Measurements from ENCODE around the gene PLEKHG1.

The PLEKHG1 gene

DNA sequence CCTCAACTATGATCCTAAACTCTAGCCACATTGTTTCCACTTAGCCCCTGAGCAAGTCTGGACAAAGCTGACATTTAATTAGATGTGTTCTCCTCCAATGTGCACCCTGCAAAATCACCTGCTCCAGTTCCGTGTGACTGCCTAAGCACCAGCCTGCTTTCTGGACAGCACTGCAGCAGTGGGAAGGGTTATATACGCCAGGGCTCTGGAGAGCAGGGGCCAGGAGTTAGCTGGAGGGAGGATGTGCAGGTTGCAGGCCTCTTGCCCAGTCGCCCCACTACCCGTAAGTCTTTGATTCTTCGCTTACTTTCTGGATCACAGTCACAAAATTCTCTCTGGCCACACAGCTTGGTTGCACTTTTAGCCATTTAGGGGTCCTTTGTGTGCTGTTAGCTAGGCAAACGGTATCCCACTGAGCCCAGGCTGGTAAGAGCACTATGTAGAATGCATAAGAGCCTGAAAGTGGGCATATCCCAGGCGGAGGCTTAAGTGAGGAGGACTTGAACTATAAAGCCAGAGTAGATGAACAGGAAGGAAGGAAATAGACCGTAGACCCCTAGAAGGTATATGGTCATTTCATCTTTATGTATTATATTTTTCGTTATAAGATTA, 10.7 kb upstream of the PLEKHG1 start:
- no peak for TF ChIP-seq CTCF (conservative IDR thresholded peaks at IDR 0.05; ENCODE audit: low read depth, low read length)
- no peak overlapping the region for H3K4me3 ChIP-seq (ENCODE audit: low read depth, low read length)
- no peak for DNase-seq (ENCODE audit: low read depth)

- TF ChIP-seq CTCF (conservative IDR thresholded peaks at IDR 0.05; ENCODE audit: low read depth, low read length), result no peak
- H3K4me3 ChIP-seq (ENCODE audit: low read depth, low read length), result no peak overlapping the region
- no peak for DNase-seq (ENCODE audit: low read depth)
Observed at GRCh38 chr6:150589852-150590251, 9.8 kb upstream of the PLEKHG1 start.

GRCh38 chr6:150590446-150590845, 9.2 kb upstream of the PLEKHG1 start:
- DNase-seq (ENCODE audit: low read depth), result no peak
- H3K4me3 ChIP-seq (ENCODE audit: low read depth, low read length), result no peak overlapping the region
- TF ChIP-seq CTCF (conservative IDR thresholded peaks at IDR 0.05; ENCODE audit: low read depth, low read length), result no peak

- DNase-seq (ENCODE audit: low read depth), result no peak
- TF ChIP-seq CTCF (conservative IDR thresholded peaks at IDR 0.05; ENCODE audit: low read depth, low read length), result no peak
- H3K4me3 ChIP-seq (ENCODE audit: low read depth, low read length), result no peak overlapping the region
Observed at GRCh38 chr6:150592377-150592995, 7.2 kb upstream of the PLEKHG1 start.

- no peak for TF ChIP-seq CTCF (conservative IDR thresholded peaks at IDR 0.05; ENCODE audit: low read depth, low read length)
- DNase-seq (ENCODE audit: low read depth), result no peak
- no peak overlapping the region for H3K4me3 ChIP-seq (ENCODE audit: low read depth, low read length)
Observed at GRCh38 chr6:150593119-150593518, 6.6 kb upstream of the PLEKHG1 start.

GRCh38 chr6:150596439-150596838, 3.2 kb upstream of the PLEKHG1 start:
- no peak overlapping the region for H3K4me3 ChIP-seq (ENCODE audit: low read depth, low read length)
- no peak for TF ChIP-seq CTCF (conservative IDR thresholded peaks at IDR 0.05; ENCODE audit: low read depth, low read length)
- DNase-seq (ENCODE audit: low read depth), result no peak

DNA sequence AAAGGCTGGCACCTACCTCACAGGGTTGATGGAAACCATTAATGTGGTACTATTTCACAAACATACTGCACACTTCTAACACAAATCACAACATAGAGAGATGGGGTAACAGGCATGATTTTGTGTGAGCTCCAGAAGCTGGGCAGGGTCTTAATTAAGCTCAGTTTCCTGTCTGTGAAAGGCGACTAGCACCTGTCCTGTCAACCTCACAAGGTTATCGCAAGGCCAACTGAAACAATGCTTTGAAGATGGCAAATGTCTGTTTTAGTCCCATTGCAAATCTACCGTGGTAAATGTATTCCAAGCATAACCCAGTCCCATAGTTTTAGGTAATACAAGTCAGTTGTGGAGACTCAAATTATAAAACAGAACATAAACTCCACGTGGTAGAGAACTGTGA, 1.3 kb upstream of the PLEKHG1 start:
- DNase-seq (ENCODE audit: low read depth), result no peak
- no peak for TF ChIP-seq CTCF (conservative IDR thresholded peaks at IDR 0.05; ENCODE audit: low read depth, low read length)
- H3K4me3 ChIP-seq (ENCODE audit: low read depth, low read length), result no peak overlapping the region

All from choroid plexus epithelial cell (primary cell).